Stimulated activated CD4-positive, alpha-beta T cell treated with anti-CD3 and anti-CD28 coated beads, Interleukin-12 subunit alpha, Interleukin-12 subunit beta, amount 100 ng/mL, for 48 hours (primary cell): Measurements from ENCODE around the gene FGFRL1.
"Not testable (repeated sequence)": the region's sequence is repeated elsewhere in the genome, so short reads cannot be mapped to it uniquely, and the experiment has no call there.

Experiments used
- DNase-seq, 3 donors: peaks; one replicate each; pipeline ENCODE4 v3.0.0-alpha.2; 2020; ENCODE audit warnings: low read depth in 2 of 3, low spot score in 1 of 3

The FGFRL1 gene

DNA sequence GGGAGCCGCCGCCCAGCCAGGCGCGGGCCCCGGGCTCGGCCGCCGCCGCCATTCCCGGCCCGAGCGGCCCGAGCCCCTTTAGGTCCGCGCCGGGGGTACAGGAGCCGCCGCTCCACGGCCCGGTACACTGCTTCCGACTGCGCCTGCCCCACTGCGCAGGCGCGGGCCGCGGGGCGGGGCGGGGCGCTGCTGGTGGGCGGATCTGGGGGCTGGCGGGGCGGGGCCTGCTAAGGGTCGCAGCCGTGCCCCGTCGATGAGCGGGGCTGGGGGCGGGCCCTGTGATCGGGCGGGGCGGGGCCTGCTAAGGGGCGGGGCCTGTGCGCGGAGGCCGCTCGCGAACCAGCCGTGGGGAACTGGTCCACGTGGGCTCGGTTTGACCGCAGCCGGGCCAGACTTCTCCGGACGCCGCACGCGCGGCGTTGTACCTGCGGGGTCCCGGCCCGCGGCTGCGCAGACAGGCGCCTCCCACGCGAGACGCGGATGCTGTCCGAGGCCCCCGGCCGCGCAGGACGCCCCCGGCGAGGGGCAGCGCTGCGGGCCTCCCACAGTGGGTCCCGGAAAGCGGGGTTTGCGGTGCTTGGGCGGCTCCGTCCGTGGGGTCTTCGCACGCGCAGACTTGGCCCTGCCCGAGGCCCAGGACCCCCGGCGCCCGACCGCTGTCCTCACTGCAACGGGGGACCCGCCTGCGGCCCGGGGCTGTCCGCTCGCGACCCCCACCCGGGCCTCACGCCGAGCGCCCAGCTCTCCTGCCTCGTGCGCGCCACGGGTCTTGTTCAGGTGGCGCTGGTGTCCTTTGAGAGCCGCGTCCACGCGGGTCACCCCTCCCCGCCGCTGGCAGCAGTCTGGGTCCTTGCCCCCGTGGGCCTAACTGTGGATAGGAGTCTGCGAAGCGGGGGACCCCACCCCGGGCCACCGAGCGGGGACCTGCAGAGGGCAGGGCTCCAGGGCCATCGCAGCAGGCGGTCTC is 37.7 kb upstream of the FGFRL1 start, which contains the start of gene DGKQ:
DGKQ (minus strand) TSS at position 139 of the 967 bp plus-strand sequence; CDS start at position 52, 87 bp downstream.
- DNase-seq = peak; percentile 79 to 82 (median 79)

DNA sequence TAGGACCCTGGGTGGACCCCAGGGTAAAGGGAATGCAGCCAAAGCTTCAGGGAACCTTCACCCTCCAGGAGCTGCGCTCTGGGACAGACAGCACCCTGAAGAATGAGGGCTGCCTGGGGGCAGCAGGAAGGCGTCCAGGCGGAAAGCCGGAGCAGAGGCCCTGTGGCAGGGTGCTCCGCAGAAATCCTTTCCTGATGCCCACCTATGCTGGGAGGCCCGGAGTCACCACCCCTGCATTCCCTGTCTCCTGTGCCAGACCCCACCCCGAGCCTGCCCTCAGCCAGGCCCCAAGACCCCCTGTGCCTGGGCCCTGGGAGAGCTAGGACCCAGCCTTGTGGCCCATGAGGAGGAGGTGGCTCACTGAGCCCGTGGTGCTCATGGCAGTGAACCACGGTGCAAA is 36.8 kb upstream of the FGFRL1 start:
- no peak for DNase-seq

DNA sequence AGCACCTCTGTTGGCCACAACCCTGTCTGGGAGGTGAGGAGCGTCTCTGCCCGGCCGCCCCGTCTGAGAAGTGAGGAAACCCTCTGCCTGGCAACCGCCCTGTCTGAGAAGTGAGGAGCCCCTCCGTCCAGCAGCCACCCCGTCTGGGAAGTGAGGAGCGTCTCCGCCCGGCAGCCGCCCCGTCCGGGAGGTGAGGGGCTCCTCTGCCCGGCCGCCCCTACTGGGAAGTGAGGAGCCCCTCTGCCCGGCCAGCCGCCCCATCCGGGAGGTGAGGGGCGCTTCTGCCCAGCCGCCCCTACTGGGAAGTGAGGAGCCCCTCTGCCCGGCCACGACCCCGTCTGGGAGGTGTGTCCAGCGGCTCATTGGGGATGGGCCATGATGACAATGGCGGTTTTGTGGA is 35.4 kb upstream of the FGFRL1 start:
- not testable (repeated sequence) for DNase-seq

DNA sequence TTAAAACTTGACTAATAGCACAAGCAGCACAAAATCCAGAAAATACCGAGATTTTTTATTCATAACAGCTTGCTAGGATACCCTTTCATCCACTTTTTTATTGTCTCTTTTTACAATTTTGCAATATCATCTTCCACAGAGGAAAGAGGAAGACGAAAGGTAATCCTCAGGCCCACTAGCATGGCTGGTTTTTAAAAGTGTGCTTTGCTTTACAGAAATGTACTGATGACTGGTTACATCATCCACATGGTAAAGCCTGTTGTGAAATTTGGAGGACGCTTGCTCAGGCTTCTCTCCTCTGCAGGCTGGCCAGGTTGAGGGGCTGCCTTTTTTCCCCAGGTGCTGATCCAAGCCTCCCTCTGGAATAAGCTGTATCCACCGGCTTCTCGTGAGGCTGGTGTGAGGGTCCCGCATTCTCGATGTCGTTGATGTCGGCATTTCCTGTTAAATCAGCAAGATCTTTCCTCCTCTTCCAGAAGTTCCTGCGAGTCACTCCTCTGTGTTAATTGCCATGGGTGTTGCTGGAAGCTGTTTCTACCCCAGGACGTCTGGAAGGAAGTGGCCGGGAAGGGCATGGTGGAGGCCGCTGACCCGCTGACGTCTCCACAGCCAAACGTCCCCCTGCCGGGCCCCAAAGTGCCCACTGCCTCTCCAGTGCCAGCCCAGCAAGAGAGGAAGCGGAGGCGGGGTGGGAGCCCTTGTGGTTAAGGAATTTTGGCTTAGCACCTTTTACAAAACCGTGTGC is 32.3 kb upstream of the FGFRL1 start:
- no peak for DNase-seq

DNA sequence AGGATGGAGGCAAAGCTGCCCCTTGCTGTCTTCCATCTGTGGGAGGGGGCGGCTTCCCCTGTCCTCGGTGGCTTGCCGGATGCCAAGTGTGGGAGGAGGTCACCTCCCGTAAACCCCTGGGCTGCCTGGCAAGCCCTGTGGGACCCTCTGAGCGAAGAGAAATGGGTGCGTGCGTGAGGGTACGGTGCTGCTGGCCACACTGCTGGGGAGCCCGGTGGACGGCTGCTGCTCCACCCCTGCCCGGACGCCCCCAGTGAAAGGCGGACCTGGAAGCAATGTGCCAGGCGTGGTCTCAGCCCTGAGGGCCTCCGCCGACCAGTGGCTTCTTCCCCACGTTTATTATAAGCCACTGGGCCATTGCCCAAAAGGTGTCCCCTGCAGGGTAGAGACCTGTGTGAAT is 29.1 kb upstream of the FGFRL1 start:
- no peak for DNase-seq

DNA sequence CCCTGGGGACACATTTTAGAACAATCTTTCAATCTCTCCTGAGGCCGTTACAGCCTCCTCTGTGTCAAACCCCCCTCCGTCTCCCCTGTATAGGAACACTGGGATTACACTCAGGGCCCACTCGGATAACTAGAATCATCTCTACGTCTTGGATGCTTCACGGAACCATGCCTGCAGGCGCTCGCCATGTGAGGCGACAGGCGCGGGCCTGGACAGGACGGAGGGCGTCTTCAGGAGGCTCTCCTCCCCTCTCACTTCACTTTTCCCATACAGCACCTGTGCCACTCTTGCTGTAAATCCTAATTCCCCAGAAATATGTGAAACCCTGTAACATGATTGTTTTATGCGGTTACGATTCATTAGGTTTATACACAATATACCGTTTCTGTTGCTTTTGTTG is 28.6 kb upstream of the FGFRL1 start:
- no peak for DNase-seq

DNA sequence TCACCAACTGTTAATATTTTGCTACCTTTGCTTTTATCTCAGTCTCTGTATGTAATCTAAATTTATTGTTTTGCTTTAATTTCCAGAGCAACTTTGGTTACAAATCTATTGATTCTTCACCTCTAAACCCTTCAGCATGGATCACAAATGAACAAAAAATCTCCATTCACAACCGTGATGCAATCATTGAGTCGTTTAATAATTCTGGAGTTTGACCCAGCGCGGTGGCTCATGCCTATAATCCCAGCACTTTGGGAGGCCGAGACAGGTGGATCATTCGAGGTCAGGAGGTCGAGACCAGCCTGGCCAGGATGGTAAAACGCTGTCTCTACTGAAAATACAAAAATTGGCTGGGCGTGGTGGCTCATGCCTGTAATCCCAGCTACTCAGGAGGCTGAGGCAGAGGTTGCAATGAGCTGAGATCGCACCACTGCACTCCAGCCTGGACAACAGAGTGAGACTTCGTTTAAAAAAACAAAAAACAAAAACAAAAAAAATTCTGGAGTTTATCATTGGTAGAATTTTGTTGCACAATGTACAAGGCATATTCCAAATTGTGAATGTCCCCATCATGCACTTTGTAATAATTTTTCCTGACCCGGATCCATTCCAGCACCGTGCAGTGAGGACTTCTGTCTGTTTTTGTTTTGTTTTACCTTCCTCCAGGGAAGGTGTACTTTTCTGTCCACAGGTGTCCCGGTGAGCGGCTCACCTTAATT is 26.9 kb upstream of the FGFRL1 start:
- no peak for DNase-seq

DNA sequence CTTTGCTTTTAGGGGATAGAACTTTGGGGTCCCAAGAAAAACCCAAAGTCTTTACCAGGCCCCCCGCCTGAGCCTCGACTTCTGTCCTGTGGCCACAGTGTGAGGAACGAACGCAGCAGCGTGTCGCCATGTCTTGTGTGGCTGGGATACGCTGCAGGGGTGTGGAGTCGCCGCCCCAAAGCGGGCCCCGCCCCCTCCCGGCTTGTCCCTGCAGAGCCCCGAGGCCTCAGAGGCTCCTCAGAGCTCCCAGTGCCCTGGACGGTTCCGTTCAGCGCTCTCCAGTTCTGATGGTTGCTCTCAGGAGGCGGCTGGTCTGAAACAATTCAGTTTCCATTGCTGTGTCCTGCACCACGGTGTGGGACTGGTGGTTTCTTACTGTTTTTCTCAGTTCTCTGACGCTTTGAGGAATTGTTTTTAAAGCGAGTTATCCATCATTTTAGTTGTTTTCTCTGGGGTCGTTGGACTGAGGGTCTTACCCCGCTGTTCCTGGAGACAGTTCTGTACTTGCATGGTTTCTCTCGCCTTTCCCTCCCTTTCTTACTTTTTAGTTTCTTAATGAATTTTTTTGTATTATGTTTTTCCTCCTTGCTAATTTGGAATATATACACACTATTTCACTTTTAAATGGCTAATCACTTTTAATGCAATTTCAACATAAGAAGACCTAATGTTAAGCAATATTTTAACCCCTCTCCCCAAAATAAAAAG is 26.1 kb upstream of the FGFRL1 start:
- peak; percentile 52 to 72 (median 58) for DNase-seq

DNA sequence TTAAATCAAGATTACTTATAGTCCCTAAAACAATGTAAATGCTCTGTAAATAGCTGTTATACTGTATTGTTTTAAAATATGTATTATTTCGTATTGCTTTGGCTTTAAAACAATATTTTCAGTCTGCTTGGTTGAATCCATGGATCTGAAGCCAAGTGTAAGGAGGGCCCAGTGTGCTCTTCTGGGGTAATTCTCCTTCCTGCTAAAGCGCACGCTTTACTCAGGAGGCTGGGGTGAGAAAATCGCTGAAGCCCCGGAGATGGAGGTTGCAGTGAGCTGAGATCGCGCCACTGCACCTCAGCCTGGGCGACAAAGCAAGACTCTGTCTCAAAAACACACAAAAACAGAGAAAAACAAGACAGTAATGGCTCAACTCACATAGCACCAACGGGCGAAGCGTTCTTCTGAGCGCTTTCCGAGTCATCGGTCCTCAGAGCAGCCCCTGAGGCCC is 25.0 kb upstream of the FGFRL1 start:
- no peak for DNase-seq

DNA sequence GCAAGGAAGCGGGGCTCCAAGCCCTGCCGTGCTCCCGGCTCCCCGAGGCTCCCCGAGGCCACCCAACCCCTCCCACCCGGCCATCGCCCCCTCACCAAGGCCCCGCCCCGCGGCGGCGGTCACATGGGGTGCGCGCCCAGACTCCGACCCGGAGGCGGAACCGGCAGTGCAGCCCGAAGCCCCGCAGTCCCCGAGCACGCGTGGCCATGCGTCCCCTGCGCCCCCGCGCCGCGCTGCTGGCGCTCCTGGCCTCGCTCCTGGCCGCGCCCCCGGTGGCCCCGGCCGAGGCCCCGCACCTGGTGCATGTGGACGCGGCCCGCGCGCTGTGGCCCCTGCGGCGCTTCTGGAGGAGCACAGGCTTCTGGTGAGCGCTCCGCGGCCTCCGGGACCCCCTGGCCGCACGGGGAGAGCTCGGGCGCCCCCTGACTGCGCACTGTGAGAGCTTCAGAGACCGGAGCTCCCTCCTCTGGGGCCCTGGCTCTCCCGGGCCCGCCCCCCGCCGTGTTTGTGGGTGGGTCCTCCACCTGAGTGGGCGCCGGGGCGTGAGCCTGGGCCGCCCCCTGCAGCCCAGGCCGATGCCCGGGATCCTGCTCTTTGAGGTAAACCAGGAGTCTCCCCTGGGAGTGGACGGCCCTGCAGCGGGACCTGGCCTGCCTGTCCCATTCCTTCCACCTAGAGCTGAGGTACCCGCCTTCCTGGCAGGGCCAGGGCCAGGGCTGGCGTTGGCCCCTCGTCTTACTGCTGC is 24.4 kb upstream of the FGFRL1 start, which contains the start of gene IDUA:
IDUA (plus strand) TSS at position 166 of the 745 bp plus-strand sequence; CDS start at position 207, 41 bp downstream.
- peak; percentile 64 to 80 (median 70) for DNase-seq

DNA sequence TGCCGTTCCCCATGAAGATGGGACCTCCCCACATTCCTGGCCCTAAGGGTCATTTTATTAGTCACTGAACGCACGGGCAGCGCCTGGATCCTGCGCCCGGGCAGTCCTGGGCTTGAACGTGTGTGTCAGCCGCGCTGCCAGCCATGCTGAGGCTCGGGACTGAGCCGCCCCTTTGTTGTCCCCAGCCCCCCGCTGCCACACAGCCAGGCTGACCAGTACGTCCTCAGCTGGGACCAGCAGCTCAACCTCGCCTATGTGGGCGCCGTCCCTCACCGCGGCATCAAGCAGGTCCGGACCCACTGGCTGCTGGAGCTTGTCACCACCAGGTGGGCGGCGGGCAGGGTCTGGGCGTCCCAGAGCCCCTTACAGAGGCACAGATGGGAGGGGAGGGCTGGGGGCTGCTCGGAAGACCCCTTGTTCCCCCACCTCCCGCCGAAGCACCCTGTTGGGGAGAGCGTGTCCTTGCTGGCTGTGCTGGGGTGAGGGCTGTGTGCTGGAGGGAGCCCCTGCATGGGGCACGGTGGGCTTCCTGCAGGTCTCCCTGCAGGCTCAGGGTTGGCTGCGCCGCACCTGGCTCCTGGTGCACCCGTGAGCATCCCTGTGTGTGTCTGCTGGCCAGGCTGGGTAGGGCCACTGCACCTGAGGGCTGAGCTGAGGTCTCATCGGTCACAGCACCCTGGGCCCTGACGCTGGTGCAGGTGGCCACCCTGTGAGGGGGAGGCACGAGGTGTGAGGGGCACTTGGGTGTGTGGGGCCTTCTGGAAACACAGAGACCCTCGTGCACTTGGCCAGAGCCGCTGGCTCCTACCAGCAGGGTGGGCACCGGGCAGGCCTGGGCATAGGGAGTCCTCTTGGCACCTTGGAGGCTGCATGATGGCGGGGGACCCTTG is 23.6 kb upstream of the FGFRL1 start:
- DNase-seq = no peak

DNA sequence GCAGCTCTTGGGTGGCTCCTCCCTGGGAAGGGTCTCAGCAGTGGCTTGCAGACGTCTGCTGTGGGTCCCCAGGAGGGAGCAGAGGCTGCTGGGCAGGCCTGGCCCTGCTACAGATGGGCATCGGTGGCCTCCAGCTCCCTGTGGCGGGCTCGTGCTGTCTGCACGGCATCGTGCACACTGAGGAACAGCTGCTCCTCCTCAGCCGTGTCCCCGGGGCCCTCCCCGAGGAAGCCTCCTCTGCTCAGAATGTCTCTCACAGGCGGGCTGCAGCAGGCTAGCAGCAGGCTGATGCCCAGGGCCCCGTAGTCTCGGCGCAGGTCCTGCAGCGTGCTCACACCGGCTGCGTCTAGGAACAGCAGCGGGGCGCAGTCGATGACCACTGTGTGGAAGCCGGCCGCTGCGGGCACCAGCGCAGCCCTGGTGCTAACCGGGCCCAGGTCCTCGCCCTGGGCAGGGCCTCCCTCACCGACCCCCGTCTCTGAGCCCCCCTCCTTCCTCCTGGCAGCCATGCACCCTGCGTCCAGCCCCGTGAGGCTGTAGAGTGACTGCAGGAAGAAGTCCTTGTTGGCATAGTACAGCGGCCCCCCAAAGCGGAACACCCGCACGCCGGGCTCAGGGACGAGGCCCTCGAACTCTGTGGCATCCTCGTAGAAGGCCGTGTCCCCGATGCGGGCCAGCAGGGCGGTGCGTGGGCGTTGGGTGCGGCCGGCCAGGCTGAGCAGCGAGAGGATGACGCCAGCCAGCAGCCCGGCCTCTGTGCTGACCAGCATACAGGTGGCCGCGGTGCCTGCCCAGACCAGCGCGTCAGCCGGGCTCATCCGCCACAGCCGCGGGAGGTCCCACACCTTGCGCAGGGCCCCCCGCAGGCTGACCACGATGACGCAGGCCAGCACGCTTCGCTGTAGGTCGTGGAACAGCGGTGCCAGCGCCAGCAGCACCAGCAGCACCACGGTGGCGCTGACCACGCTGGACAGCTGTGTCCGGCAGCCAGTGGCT is 22.4 kb upstream of the FGFRL1 start:
- DNase-seq = no peak

DNA sequence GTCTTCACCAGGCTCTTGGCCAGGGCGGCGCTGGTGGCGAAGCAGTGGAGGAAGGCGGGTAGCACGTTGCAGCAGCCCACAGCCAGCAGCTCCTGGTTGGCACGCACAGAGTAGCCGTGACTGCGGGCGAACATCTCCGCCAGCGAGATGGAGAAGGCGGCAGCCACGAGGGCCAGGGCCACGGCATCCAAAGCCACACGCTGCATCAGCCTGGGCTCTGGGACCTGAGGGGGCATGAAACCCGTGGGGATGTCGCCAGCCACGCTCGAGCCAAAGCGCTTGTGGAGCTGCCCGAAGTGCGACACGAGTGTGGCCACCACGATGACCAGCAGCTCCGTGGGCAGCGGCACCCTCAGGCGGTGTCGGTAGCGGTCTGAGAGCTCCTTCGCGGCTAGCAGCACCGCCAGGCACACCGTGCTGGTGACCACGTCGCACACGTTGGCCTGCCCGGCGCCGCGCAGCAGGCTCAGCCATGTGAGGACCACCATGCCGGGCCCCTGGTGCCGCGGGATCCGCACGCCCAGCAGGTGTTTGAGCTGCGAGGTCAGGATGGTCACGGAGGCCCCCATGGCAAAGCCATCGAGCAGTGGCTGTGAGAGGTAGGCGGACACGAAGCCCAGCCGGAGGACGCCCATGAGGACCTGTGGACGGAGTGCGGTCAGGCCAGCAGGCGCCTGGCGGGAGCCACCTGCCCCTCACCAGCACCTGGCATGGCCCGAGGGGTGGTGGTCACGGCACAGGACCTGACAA is 21.5 kb upstream of the FGFRL1 start:
- DNase-seq = no peak

DNA sequence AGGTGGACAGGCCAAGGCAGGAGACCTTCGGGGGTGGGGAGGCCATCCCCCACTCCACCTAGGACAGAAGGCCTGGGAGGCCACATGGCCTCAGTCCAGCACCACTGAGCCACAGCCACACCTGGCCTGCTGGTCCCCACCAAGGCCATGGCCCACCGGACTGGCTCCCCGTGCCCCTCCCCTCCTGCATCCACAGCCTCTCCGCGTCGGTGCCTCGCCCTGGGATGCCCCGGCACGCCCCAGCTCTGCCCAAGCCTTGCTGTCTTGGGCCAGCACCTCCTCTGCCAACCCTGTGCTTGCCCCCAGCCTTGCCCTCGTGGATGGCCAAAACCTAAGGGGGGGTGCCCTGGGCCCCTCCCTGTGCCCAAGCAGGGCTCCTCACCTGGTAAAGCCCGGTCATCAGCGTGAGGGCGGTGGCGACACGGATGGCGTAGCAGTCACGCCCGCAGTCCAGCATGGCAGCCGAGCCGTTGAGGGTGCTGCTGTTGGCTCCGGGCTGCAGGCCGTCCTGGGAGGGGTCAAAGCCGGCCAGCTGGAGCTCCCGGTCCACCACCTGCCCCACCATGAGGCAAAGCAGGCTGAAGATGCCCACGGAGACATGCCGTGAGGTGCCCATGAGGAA is 20.6 kb upstream of the FGFRL1 start:
- DNase-seq = no peak

DNA sequence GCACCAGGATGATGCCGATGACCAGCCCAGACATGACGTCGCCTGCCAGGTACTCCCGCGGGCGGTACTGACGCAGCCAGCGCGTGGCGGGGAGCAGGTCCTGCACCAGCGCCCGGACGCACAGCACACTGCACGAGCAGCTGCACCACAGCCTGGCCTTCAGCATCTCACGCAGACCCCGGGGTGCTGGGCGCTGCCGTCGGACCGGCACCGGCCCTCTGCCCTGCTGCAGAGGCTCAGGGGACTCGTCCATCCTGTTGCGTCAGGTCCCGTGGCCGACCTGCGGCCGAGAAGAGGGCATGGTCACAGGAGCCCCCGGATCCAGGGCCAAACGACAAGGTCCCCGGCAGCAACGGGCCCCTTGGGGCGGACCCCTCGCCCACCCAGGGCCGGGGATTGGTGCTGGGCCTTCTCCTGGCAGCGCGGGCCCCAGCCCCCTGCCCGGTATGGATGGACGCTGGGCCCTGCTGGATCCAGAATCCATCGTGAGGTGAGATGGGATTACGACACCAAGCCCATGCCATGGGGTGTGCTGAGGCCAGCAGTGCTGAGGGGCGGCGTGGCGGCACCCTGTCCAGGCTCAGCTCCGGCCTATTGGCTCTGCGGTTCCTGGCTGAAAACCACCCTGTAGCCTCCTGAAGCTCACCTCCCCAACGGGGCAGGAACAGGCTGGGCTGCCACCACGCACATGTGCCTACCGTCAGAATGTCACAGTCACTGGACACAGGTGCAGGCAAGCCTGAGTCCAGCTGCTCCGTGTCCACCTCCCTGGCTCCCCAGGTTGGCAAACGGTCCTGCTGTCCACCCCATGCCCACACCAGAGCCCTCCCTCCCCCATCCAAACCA is 19.8 kb upstream of the FGFRL1 start:
- DNase-seq = no peak
